ENCODE measurements around the gene ABCA13.

ABCA13 gene

DNA sequence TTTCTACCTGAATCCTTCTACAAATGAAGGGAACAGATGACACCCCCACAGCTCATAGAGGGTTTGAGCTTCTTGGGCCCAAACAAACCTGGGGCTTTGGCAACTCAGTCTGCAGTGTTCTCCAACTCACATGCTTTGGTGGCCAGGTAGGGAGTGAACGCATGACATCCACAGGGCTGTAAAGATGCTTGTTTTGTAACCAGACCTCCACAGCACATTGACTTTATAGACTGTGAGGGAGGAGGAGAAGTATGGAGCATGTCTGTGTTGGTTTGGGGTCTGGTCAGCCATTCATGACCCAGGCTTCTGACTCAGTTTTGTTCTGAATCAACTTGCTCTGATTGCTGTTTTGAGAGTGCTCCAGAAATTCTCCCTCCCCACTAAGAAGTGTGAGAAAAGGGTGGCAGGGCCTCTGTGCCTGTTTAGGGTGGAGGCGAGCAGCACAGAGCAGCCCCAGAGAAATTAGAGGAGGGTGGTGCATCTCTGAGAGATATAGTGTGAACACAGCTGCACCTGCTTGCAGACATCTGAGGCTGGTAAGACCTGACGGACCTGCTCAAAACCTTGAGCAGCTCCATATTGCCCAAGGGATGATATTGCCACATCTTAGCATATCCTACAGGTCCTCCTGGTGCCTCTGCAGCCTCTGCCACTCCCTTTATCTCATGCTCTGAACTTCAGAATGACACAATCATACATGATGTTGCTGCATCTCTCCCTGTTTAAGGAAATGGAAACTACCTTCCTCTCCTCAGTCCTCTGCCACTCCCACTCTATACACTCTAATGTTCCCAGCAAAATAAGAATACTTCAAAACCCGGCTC is 287.7 kb downstream of the ABCA13 start:
- no peak for TF ChIP-seq Cebpa-rat (IDR thresholded peaks at IDR 0.05)
- Histone ChIP-seq H3K9ac (no peak overlapping the region), H3K27me3 (no peaks in the 10 kb centered on the region), H3K4me1 (no peaks in the 10 kb centered on the region), H4K20me1 (no peaks in the 10 kb centered on the region), H3K36me3 (no peaks in the 10 kb centered on the region), H3K4me2 (no peak overlapping the region; a peak in 1 of 22 replicates), H3K9me3 (replicated peaks in 1 of 11) (peaks cover 0 to 11% (median 5%) of the 10 kb centered on the region in 11 experiments; a peak in 6 of 22 replicates), H3K4me3 (no peak overlapping the region), H3K27ac (no peak overlapping the region)

DNA sequence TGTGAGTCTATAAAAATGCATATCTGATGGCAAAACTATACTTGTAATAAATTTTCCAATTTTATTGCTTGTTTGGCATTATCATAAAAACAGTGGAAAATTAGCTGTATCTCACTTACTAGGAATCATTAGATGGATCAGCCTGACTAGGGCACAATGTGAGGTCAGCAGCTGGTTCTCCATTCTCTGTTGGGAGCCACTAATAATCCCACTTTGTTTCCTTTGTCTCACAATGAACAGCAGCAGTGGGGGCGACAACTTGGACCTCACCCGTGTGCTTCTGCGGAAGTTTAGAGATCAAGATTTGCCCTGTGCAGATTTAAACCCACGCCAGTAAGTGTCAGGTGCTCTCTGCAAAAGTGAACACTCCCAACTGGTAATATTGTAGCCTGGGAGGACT is 295.5 kb downstream of the ABCA13 start:
- Histone ChIP-seq H3K4me3 (no peak overlapping the region), H3K4me2 (no peak overlapping the region), H4K20me1 (no peaks in the 10 kb centered on the region), H3K27me3 (no peaks in the 10 kb centered on the region), H3K9me3 (replicated peaks in 1 of 11) (no peaks in the 10 kb centered on the region), H3K4me1 (no peaks in the 10 kb centered on the region), H3K36me3 (no peaks in the 10 kb centered on the region), H3K9ac (no peak overlapping the region), H3K27ac (no peak overlapping the region)
- no peak for TF ChIP-seq Cebpa-rat (IDR thresholded peaks at IDR 0.05)

DNA sequence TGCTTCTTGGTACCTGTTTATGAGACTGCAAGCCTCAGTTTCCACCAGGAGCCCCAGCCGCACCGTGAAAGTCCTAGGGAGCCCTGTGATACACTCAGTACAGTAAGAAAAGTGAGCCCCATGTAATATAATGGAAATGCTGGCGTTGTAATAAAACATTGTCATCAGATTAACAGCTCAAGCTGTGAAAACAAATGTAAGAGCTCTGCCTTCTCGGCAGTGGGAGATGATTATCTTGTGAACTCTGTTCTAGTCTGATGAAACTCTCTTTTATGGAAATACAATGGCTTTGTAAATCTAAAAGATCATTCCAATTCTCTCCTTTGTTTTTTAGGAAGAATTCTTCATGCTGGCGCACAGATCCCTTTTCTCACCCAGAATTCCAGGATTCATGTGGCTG is 299.9 kb downstream of the ABCA13 start:
- H3K27ac ChIP-seq, result no peak overlapping the region
- peaks cover 0 to 5% (median 0%) of the 10 kb centered on the region in 11 experiments; a peak in 1 of 22 replicates for H3K9me3 ChIP-seq (replicated peaks in 1 of 11)
- no peaks in the 10 kb centered on the region for H4K20me1 ChIP-seq
- H3K4me1 ChIP-seq, result no peaks in the 10 kb centered on the region
- no peak overlapping the region for H3K4me3 ChIP-seq
- H3K36me3 ChIP-seq, result no peaks in the 10 kb centered on the region
- no peaks in the 10 kb centered on the region for H3K27me3 ChIP-seq
- H3K9ac ChIP-seq, result no peak overlapping the region
- H3K4me2 ChIP-seq, result no peak overlapping the region
- TF ChIP-seq Cebpa-rat (IDR thresholded peaks at IDR 0.05), result no peak

DNA sequence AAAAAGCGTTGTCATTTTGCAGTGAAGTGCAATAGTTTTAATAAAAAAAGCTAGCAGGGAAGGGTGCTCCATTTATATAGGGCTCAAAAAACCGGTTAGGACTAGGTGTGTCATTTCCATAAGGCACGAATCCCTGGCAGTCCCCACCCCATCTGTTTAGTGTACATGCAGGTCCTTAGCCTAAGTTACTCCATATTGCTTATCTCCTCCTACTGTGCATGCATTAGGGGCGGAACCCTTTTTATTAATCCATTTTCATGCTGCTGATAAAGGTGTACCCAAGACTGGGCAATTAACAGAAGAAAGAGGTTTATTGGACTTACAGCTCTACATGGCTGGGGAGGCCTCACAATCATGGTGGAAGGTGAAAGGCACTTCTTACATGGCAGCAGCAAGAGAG is 301.4 kb downstream of the ABCA13 start:
- TF ChIP-seq Cebpa-rat (IDR thresholded peaks at IDR 0.05), result no peak
- H4K20me1 ChIP-seq, result no peaks in the 10 kb centered on the region
- H3K36me3 ChIP-seq, result no peaks in the 10 kb centered on the region
- H3K9ac ChIP-seq, result no peak overlapping the region
- H3K4me3 ChIP-seq, result no peak overlapping the region
- no peak overlapping the region for H3K27ac ChIP-seq
- peaks cover 0 to 5% (median 0%) of the 10 kb centered on the region in 11 experiments; a peak in 1 of 22 replicates for H3K9me3 ChIP-seq (replicated peaks in 1 of 11)
- H3K4me2 ChIP-seq, result no peak overlapping the region
- no peaks in the 10 kb centered on the region for H3K27me3 ChIP-seq
- no peaks in the 10 kb centered on the region for H3K4me1 ChIP-seq

DNA sequence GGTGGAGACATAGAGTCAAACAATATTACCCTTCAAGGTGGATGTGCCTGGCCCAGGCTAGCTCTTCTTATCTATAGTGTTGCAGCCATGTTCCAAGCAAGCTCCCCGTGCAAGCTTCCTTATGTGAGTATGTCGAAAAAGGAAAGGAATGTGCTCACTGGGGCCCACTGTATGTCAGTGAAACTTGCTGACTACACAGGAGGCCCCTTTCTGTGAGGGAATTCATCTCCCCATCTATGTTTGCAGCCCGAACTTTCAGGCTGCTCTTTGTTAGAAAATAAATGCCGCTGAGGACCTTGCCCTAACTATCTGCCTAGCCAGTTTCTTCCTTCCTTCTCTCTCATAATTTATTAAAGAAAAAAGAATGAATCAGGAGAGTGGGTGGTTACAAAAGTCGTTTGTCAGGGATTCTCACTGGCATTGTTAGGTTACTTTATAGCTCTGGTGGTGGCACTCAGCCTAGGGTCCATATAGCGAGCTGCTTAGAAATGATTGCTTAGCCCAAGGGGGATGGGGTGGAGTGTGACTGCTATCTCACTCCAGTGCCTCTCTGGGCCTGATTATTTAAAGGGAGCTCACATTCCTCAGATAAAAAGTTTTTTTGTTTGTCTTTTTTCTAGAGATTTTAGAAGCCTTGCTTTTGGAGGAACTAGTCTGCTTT is 302.1 kb downstream of the ABCA13 start:
- Histone ChIP-seq H4K20me1 (no peaks in the 10 kb centered on the region), H3K27me3 (no peaks in the 10 kb centered on the region), H3K4me1 (no peaks in the 10 kb centered on the region), H3K9me3 (replicated peaks in 1 of 11) (peaks cover 0 to 5% (median 0%) of the 10 kb centered on the region in 11 experiments; a peak in 1 of 22 replicates), H3K36me3 (no peaks in the 10 kb centered on the region), H3K4me3 (no peak overlapping the region), H3K4me2 (no peak overlapping the region), H3K9ac (no peak overlapping the region), H3K27ac (no peak overlapping the region)
- TF ChIP-seq Cebpa-rat (IDR thresholded peaks at IDR 0.05), result no peak

DNA sequence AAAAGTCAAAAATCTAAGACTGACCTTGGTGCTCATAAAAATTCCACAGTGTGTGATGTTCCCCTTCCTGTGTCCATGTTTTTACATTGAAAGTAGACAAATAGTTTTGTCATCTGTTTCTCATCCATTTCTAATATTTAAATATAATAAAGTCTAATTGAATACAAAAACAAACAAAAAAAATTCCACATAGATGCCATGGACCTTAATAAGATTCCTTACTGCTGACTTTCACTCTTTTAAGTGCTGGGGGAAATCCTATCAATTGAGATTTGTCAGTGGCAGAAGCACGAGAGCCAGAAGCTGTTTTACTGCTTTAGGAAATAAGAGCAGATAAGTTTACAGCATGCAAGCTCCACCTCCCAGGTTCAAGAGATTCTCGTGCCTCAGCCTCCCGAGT is 310.0 kb downstream of the ABCA13 start:
- no peak overlapping the region for H3K4me2 ChIP-seq
- H3K36me3 ChIP-seq, result no peaks in the 10 kb centered on the region
- H4K20me1 ChIP-seq, result no peaks in the 10 kb centered on the region
- no peak overlapping the region for H3K27ac ChIP-seq
- H3K4me3 ChIP-seq, result no peak overlapping the region
- H3K27me3 ChIP-seq, result no peaks in the 10 kb centered on the region
- H3K9me3 ChIP-seq (replicated peaks in 1 of 11), result peaks cover 0 to 16% (median 0%) of the 10 kb centered on the region in 11 experiments; a peak in 3 of 22 replicates
- no peaks in the 10 kb centered on the region for H3K4me1 ChIP-seq
- TF ChIP-seq Cebpa-rat (IDR thresholded peaks at IDR 0.05), result no peak
- no peak overlapping the region for H3K9ac ChIP-seq

DNA sequence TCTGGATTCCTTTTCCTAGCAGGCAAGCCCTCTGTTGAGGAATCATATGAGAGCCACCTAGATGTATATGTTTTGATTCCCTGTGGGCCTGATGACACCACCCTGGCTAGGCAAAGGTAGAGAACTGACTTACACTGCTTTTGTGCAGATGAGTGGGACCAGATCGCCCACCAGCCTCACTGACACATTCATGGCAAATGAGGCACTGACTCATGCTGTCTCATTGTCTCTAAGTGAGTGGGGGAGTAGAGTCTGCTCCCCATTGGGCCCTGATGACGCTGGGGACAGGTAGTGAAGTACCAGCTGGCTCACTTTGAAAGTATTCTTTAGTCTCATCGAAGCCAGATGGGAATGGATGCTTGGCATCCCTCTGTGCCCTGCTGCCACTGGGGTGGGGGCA is 326.3 kb downstream of the ABCA13 start:
- no peaks in the 10 kb centered on the region for H3K27me3 ChIP-seq
- no peak overlapping the region for H3K9ac ChIP-seq
- no peak for TF ChIP-seq Cebpa-rat (IDR thresholded peaks at IDR 0.05)
- H3K4me1 ChIP-seq, result no peaks in the 10 kb centered on the region
- no peak overlapping the region for H3K27ac ChIP-seq
- H3K9me3 ChIP-seq (replicated peaks in 1 of 11), result peaks cover 0 to 6% (median 0%) of the 10 kb centered on the region in 11 experiments; a peak in 3 of 22 replicates
- H3K4me3 ChIP-seq, result no peak overlapping the region
- no peak overlapping the region for H3K4me2 ChIP-seq
- H4K20me1 ChIP-seq, result no peaks in the 10 kb centered on the region
- H3K36me3 ChIP-seq, result no peaks in the 10 kb centered on the region

DNA sequence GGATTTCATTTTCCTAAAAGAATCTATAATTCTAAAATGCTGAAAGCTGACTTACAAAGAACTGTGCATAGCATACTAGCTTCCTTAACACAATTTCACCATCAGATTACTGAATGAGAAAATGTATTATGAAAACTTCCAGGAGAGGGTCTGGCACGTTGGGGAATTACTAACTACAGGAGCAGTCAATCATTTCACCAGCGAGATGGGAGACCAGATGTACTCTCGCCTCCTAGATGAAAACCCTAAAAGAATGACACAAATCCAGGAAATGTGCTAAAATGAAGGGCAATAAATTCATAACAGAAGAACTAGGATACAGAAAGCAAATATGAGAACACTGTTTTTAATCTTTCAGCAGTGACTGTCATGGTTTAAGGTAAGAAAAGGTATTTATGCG is 330.8 kb downstream of the ABCA13 start:
- H3K9ac ChIP-seq, result no peak overlapping the region
- H3K4me2 ChIP-seq, result no peak overlapping the region
- H3K36me3 ChIP-seq, result no peaks in the 10 kb centered on the region
- no peaks in the 10 kb centered on the region for H3K4me1 ChIP-seq
- H3K9me3 ChIP-seq (replicated peaks in 1 of 11), result peaks cover 0 to 6% (median 0%) of the 10 kb centered on the region in 11 experiments; a peak in 3 of 22 replicates
- no peak overlapping the region for H3K27ac ChIP-seq
- TF ChIP-seq Cebpa-rat (IDR thresholded peaks at IDR 0.05), result no peak
- no peak overlapping the region for H3K4me3 ChIP-seq
- H3K27me3 ChIP-seq, result no peaks in the 10 kb centered on the region
- H4K20me1 ChIP-seq, result no peaks in the 10 kb centered on the region

DNA sequence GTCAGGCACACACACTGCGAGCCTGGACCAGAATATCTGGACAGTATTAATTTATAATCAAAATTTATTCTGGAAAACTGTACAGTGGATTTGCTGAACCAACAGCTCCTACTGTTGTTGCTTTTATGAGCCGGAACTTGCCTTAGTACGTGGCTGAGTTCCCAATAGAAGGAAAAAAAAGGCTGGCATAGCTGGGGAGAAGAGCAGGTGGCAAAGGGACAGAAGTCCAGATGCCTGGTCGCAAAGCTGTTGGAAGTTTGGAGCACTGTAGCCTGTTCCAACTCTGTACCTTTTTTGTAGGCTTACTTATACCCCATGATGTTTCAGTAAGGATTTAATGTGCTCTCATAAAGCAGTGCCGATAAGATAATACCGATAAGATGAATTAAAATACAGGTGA is 333.8 kb downstream of the ABCA13 start:
- Histone ChIP-seq H3K4me3 (no peak overlapping the region), H3K4me1 (no peaks in the 10 kb centered on the region), H3K27ac (no peak overlapping the region), H4K20me1 (no peaks in the 10 kb centered on the region), H3K36me3 (no peaks in the 10 kb centered on the region), H3K9ac (no peak overlapping the region), H3K27me3 (no peaks in the 10 kb centered on the region), H3K9me3 (replicated peaks in 1 of 11) (no peaks in the 10 kb centered on the region), H3K4me2 (no peak overlapping the region)
- no peak for TF ChIP-seq Cebpa-rat (IDR thresholded peaks at IDR 0.05)

DNA sequence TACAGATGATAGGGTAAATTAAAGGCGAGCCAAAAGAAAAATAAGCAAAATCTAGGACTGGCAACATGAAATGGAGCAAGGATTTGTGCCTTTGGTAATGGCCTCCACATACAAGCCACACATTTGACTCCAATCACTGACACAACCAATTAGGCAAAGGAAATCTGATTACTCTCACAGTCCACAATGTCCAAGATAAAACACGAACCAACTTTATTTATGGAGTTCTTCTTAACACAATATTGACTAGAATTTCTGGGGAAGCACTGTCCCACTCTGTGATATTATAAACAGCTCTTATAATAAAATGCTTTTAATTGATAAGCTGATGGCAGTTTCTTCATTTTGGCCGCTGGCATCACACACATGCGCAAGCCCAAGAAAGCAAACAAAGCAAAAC is 334.2 kb downstream of the ABCA13 start:
- Histone ChIP-seq H3K9me3 (replicated peaks in 1 of 11) (no peaks in the 10 kb centered on the region), H3K27me3 (no peaks in the 10 kb centered on the region), H3K27ac (no peak overlapping the region)

More for the DNA sequence above, 334.2 kb downstream of the ABCA13 start:
- Histone ChIP-seq H3K4me1 (no peaks in the 10 kb centered on the region), H3K36me3 (no peaks in the 10 kb centered on the region), H3K4me2 (no peak overlapping the region), H3K9ac (no peak overlapping the region), H4K20me1 (no peaks in the 10 kb centered on the region), H3K4me3 (no peak overlapping the region)
- no peak for TF ChIP-seq Cebpa-rat (IDR thresholded peaks at IDR 0.05)

Measured in BLaER1 treated with 17β-estradiol and CSF1 and Interleukin-3, amounts not matched to agents 10 nM and 100 nM (cell line).